ENCODE data around the gene RPS27L. TPM values are rescaled to one million over a fixed set of nuclear protein-coding genes. Genes with fewer than 3 reads are reported as not detected.

Gene RPS27L
- total and polyA plus RNA-seq, 9 donors, result 55.1 to 73.3 (median 64.7) TPM

- DNase-seq, result peak; percentile 50
- Histone ChIP-seq H3K27ac (ENCODE audit: low read length) (no peak overlapping the region), H3K27me3 (ENCODE audit: control insufficient read depth, insufficient read depth, low read length) (no peaks in the 10 kb centered on the region), H3K4me1 (ENCODE audit: control insufficient read depth, insufficient read depth, low read length) (peaks cover 20% of the 10 kb centered on the region), H3K9me3 (replicated peaks; ENCODE audit: control insufficient read depth, low read depth, low read length) (no peaks in the 10 kb centered on the region), H3K4me3 (ENCODE audit: low read length) (no peak overlapping the region), H3K36me3 (ENCODE audit: control insufficient read depth, insufficient read depth, low read length) (no peaks in the 10 kb centered on the region)
- 61% methylated on average over 2 of the region's 2 CpGs for WGBS (ENCODE audit: insufficient coverage)
These were observed 12.5 kb upstream of the RPS27L start for GRCh38 chr15:63169788-63170187.

GRCh38 chr15:63166219-63166618, 8.9 kb upstream of the RPS27L start:
- no peak overlapping the region for H3K4me3 ChIP-seq (ENCODE audit: low read length)
- H3K27ac ChIP-seq (ENCODE audit: low read length), result no peak overlapping the region
- H3K27me3 ChIP-seq (ENCODE audit: control insufficient read depth, insufficient read depth, low read length), result no peaks in the 10 kb centered on the region
- no CpG with 5 or more reads among the region's 2 CpGs for WGBS (ENCODE audit: insufficient coverage)
- DNase-seq, result no peak
- no peaks in the 10 kb centered on the region for H3K9me3 ChIP-seq (replicated peaks; ENCODE audit: control insufficient read depth, low read depth, low read length)
- H3K4me1 ChIP-seq (ENCODE audit: control insufficient read depth, insufficient read depth, low read length), result peaks cover 10% of the 10 kb centered on the region
- no peaks in the 10 kb centered on the region for H3K36me3 ChIP-seq (ENCODE audit: control insufficient read depth, insufficient read depth, low read length)

- Histone ChIP-seq H3K36me3 (ENCODE audit: control insufficient read depth, insufficient read depth, low read length) (no peaks in the 10 kb centered on the region), H3K9me3 (replicated peaks; ENCODE audit: control insufficient read depth, low read depth, low read length) (no peaks in the 10 kb centered on the region), H3K4me3 (ENCODE audit: low read length) (no peak overlapping the region), H3K27ac (ENCODE audit: low read length) (no peak overlapping the region), H3K27me3 (ENCODE audit: control insufficient read depth, insufficient read depth, low read length) (no peaks in the 10 kb centered on the region), H3K4me1 (ENCODE audit: control insufficient read depth, insufficient read depth, low read length) (peaks cover 9% of the 10 kb centered on the region)
- WGBS (ENCODE audit: insufficient coverage), result no CpG with 5 or more reads among the region's 6 CpGs
- DNase-seq, result no peak
These were observed 8.0 kb upstream of the RPS27L start for GRCh38 chr15:63165166-63165859.

- Histone ChIP-seq H3K27me3 (ENCODE audit: control insufficient read depth, insufficient read depth, low read length) (no peaks in the 10 kb centered on the region), H3K4me3 (ENCODE audit: low read length) (no peak overlapping the region), H3K4me1 (ENCODE audit: control insufficient read depth, insufficient read depth, low read length) (peaks cover 4% of the 10 kb centered on the region), H3K36me3 (ENCODE audit: control insufficient read depth, insufficient read depth, low read length) (no peaks in the 10 kb centered on the region), H3K9me3 (replicated peaks; ENCODE audit: control insufficient read depth, low read depth, low read length) (no peaks in the 10 kb centered on the region), H3K27ac (ENCODE audit: low read length) (no peak overlapping the region)
- 58% methylated on average over 1 of the region's 4 CpGs for WGBS (ENCODE audit: insufficient coverage)
- DNase-seq, result no peak
These were observed 5.9 kb upstream of the RPS27L start for GRCh38 chr15:63163217-63163616.

- Histone ChIP-seq H3K4me3 (ENCODE audit: low read length) (no peak overlapping the region), H3K36me3 (ENCODE audit: control insufficient read depth, insufficient read depth, low read length) (no peaks in the 10 kb centered on the region), H3K4me1 (ENCODE audit: control insufficient read depth, insufficient read depth, low read length) (peaks cover 6% of the 10 kb centered on the region), H3K27ac (ENCODE audit: low read length) (no peak overlapping the region), H3K27me3 (ENCODE audit: control insufficient read depth, insufficient read depth, low read length) (no peaks in the 10 kb centered on the region), H3K9me3 (replicated peaks; ENCODE audit: control insufficient read depth, low read depth, low read length) (no peaks in the 10 kb centered on the region)
- no peak for DNase-seq
These were observed 3.4 kb upstream of the RPS27L start for GRCh38 chr15:63160638-63161037.

GRCh38 chr15:63157891-63158431, 684 bp upstream of the RPS27L start:
- peak; percentile 93 for DNase-seq
- peaks cover 8% of the 10 kb centered on the region for H3K4me1 ChIP-seq (ENCODE audit: control insufficient read depth, insufficient read depth, low read length)
- no peaks in the 10 kb centered on the region for H3K27me3 ChIP-seq (ENCODE audit: control insufficient read depth, insufficient read depth, low read length)
- H3K27ac ChIP-seq (ENCODE audit: low read length), result peak overlapping the region; percentile 98
- peaks cover 2% of the 10 kb centered on the region for H3K36me3 ChIP-seq (ENCODE audit: control insufficient read depth, insufficient read depth, low read length)
- peak overlapping the region; percentile 94 for H3K4me3 ChIP-seq (ENCODE audit: low read length)
- no peaks in the 10 kb centered on the region for H3K9me3 ChIP-seq (replicated peaks; ENCODE audit: control insufficient read depth, low read depth, low read length)
- 30% methylated on average over 2 of the region's 18 CpGs for WGBS (ENCODE audit: insufficient coverage)

- under 1% methylated on average over 16 of the region's 16 CpGs for WGBS (ENCODE audit: insufficient coverage)
- no peaks in the 10 kb centered on the region for H3K9me3 ChIP-seq (replicated peaks; ENCODE audit: control insufficient read depth, low read depth, low read length)
- H3K4me1 ChIP-seq (ENCODE audit: control insufficient read depth, insufficient read depth, low read length), result peaks cover 8% of the 10 kb centered on the region
- H3K36me3 ChIP-seq (ENCODE audit: control insufficient read depth, insufficient read depth, low read length), result peaks cover 6% of the 10 kb centered on the region
- DNase-seq, result peak; percentile 68
- H3K4me3 ChIP-seq (ENCODE audit: low read length), result peak overlapping the region; percentile 94
- peak overlapping the region; percentile 98 for H3K27ac ChIP-seq (ENCODE audit: low read length)
- H3K27me3 ChIP-seq (ENCODE audit: control insufficient read depth, insufficient read depth, low read length), result no peaks in the 10 kb centered on the region
These were observed 541 bp downstream of the RPS27L start for GRCh38 chr15:63156755-63157117.

GRCh38 chr15:63156086-63156710, 1.1 kb downstream of the RPS27L start:
- no CpG with 5 or more reads among the region's 10 CpGs for WGBS (ENCODE audit: insufficient coverage)
- H3K27me3 ChIP-seq (ENCODE audit: control insufficient read depth, insufficient read depth, low read length), result no peaks in the 10 kb centered on the region
- peak; percentile 20 for DNase-seq
- peak overlapping the region; percentile 94 for H3K4me3 ChIP-seq (ENCODE audit: low read length)
- H3K9me3 ChIP-seq (replicated peaks; ENCODE audit: control insufficient read depth, low read depth, low read length), result no peaks in the 10 kb centered on the region
- peaks cover 7% of the 10 kb centered on the region for H3K36me3 ChIP-seq (ENCODE audit: control insufficient read depth, insufficient read depth, low read length)
- H3K4me1 ChIP-seq (ENCODE audit: control insufficient read depth, insufficient read depth, low read length), result peaks cover 8% of the 10 kb centered on the region
- H3K27ac ChIP-seq (ENCODE audit: low read length), result peak overlapping the region; percentile 98

GRCh38 chr15:63155486-63155885, 1.8 kb downstream of the RPS27L start:
- Histone ChIP-seq H3K36me3 (ENCODE audit: control insufficient read depth, insufficient read depth, low read length) (peaks cover 7% of the 10 kb centered on the region), H3K27me3 (ENCODE audit: control insufficient read depth, insufficient read depth, low read length) (no peaks in the 10 kb centered on the region), H3K4me3 (ENCODE audit: low read length) (no peak overlapping the region), H3K4me1 (ENCODE audit: control insufficient read depth, insufficient read depth, low read length) (peaks cover 8% of the 10 kb centered on the region), H3K27ac (ENCODE audit: low read length) (no peak overlapping the region), H3K9me3 (replicated peaks; ENCODE audit: control insufficient read depth, low read depth, low read length) (no peaks in the 10 kb centered on the region)
- WGBS (ENCODE audit: insufficient coverage), result no CpG with 5 or more reads among the region's 3 CpGs
- no peak for DNase-seq

GRCh38 chr15:63151665-63152064, 5.6 kb downstream of the RPS27L start:
- peaks cover 18% of the 10 kb centered on the region for H3K36me3 ChIP-seq (ENCODE audit: control insufficient read depth, insufficient read depth, low read length)
- H3K4me3 ChIP-seq (ENCODE audit: low read length), result no peak overlapping the region
- peaks cover 2% of the 10 kb centered on the region for H3K4me1 ChIP-seq (ENCODE audit: control insufficient read depth, insufficient read depth, low read length)
- no peak overlapping the region for H3K27ac ChIP-seq (ENCODE audit: low read length)
- WGBS (ENCODE audit: insufficient coverage), result no CpG with 5 or more reads among the region's 1 CpG
- DNase-seq, result no peak
- H3K9me3 ChIP-seq (replicated peaks; ENCODE audit: control insufficient read depth, low read depth, low read length), result no peaks in the 10 kb centered on the region
- no peaks in the 10 kb centered on the region for H3K27me3 ChIP-seq (ENCODE audit: control insufficient read depth, insufficient read depth, low read length)
